Mesothelial cell of epicardium (in vitro differentiated cells): ENCODE results near the gene SSC5D. TPM values are rescaled to one million over a fixed set of nuclear protein-coding genes. Genes with fewer than 3 reads are reported as not detected.
A peak's percentile ranks its signal among the peaks of the same experiment; 100 is the strongest.

Source experiments
- DNase-seq, 2 experiments: peaks; one replicate each; pipeline ENCODE4 v3.0.0; 2021; ENCODE audit warnings: low spot score in 2 of 2; ENCODE audit not compliant: unreplicated experiment in 2 of 2
- H3K27ac Mint-ChIP-seq: 2 replicates; pipeline ENCODE4 v1.8.0; 2021; ENCODE audit warnings: mixed read lengths
- H3K27me3 Mint-ChIP-seq: 2 replicates; pipeline ENCODE4 v1.8.0; 2021; ENCODE audit warnings: low read depth, mixed read lengths
- H3K36me3 Mint-ChIP-seq: 2 replicates; pipeline ENCODE4 v1.8.0; 2021; ENCODE audit warnings: mixed read lengths
- H3K4me1 Mint-ChIP-seq: 2 replicates; pipeline ENCODE4 v1.8.0; 2021; ENCODE audit warnings: mixed read lengths
- H3K4me3 Mint-ChIP-seq: 2 replicates; pipeline ENCODE4 v1.8.0; 2021; ENCODE audit warnings: mild to moderate bottlenecking, moderate library complexity, mixed read lengths
- H3K9me3 Mint-ChIP-seq: 2 replicates; pipeline ENCODE4 v1.8.0; 2021; ENCODE audit warnings: mixed read lengths
- CTCF ChIP-seq: fragments of 200-600 bp; sonication (generic); IDR thresholded peaks from one replicate; pipeline ENCODE4 v1.5.0; 2021; ENCODE audit warnings: antibody characterized with exemption; ENCODE audit not compliant: unreplicated experiment
- total RNA-seq: library from RNA; stranded (reverse); gene quantifications from 3 replicates; pipeline ENCODE4 v1.2.1, GENCODE V29; 2021

The SSC5D gene
- total RNA-seq, 1 donor from 2014 or later, result 7.0 TPM

GRCh38 chr19:55489711-55490477, 1.7 kb downstream of the SSC5D start:
- no peak overlapping the region for H3K27ac Mint-ChIP-seq
- H3K9me3 Mint-ChIP-seq, result no peaks in the 10 kb centered on the region
- peaks cover 24% of the 10 kb centered on the region for H3K4me1 Mint-ChIP-seq
- no peak for DNase-seq
- no peak overlapping the region for H3K4me3 Mint-ChIP-seq
- TF ChIP-seq CTCF, result no peak
- no peaks in the 10 kb centered on the region for H3K27me3 Mint-ChIP-seq
- H3K36me3 Mint-ChIP-seq, result no peaks in the 10 kb centered on the region

GRCh38 chr19:55490478-55491432, 2.5 kb downstream of the SSC5D start:
- Mint-ChIP-seq H3K27ac (no peak overlapping the region), H3K36me3 (no peaks in the 10 kb centered on the region), H3K4me3 (no peak overlapping the region), H3K9me3 (no peaks in the 10 kb centered on the region), H3K4me1 (peaks cover 21% of the 10 kb centered on the region), H3K27me3 (no peaks in the 10 kb centered on the region)
- DNase-seq, result no peak
- no peak for TF ChIP-seq CTCF

GRCh38 chr19:55491546-55492360, 3.5 kb downstream of the SSC5D start:
- DNase-seq, result no peak
- TF ChIP-seq CTCF, result no peak
- peaks cover 21% of the 10 kb centered on the region for H3K4me1 Mint-ChIP-seq
- no peaks in the 10 kb centered on the region for H3K36me3 Mint-ChIP-seq
- H3K27me3 Mint-ChIP-seq, result no peaks in the 10 kb centered on the region
- H3K9me3 Mint-ChIP-seq, result no peaks in the 10 kb centered on the region
- no peak overlapping the region for H3K4me3 Mint-ChIP-seq
- H3K27ac Mint-ChIP-seq, result peak overlapping the region; percentile 44

- H3K27ac Mint-ChIP-seq, result peak overlapping the region; percentile 44
- H3K9me3 Mint-ChIP-seq, result no peaks in the 10 kb centered on the region
- peaks cover 14% of the 10 kb centered on the region for H3K4me1 Mint-ChIP-seq
- DNase-seq, result no peak
- TF ChIP-seq CTCF, result no peak
- no peaks in the 10 kb centered on the region for H3K36me3 Mint-ChIP-seq
- H3K27me3 Mint-ChIP-seq, result no peaks in the 10 kb centered on the region
- no peak overlapping the region for H3K4me3 Mint-ChIP-seq
Measured at GRCh38 chr19:55492362-55492944, 4.2 kb downstream of the SSC5D start.

GRCh38 chr19:55493052-55493644, 4.9 kb downstream of the SSC5D start:
- H3K27me3 Mint-ChIP-seq, result no peaks in the 10 kb centered on the region
- no peak overlapping the region for H3K4me3 Mint-ChIP-seq
- no peaks in the 10 kb centered on the region for H3K36me3 Mint-ChIP-seq
- no peaks in the 10 kb centered on the region for H3K9me3 Mint-ChIP-seq
- TF ChIP-seq CTCF, result no peak
- peaks cover 13% of the 10 kb centered on the region for H3K4me1 Mint-ChIP-seq
- DNase-seq, result no peak
- H3K27ac Mint-ChIP-seq, result no peak overlapping the region
